NCI-H69 (cell line): Measurements from ENCODE around the gene RRAD.
"Not testable (repeated sequence)": the region's sequence is repeated elsewhere in the genome, so short reads cannot be mapped to it uniquely, and the experiment has no call there.

Experiments used
- DNase-seq: peaks from one replicate; lab custom pipeline; 2025; lab: John Stamatoyannopoulos, UW

Gene RRAD

GRCh38 chr16:66950971-66951790, 25.8 kb upstream of the RRAD start:
- peak; percentile 22 for DNase-seq

DNA sequence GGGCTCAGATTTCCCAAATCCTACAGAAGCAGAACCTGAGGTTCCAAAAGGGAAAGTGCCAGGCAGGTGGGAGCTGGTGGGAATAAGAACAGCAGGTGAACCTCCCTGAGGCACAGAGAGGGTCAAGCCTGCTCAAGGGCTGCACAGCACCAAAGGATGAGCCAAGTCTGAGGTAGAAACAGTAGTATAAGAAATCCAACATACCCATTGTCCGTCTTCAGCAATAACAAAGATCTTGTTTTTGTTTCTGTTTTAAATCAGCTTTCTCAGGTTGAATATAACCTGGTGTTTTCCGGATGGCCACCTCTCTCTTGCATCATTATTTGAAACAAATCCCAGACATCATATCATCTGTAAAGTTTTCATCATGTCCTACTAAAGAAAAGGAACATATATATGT, 25.1 kb upstream of the RRAD start:
- DNase-seq: no peak

DNA sequence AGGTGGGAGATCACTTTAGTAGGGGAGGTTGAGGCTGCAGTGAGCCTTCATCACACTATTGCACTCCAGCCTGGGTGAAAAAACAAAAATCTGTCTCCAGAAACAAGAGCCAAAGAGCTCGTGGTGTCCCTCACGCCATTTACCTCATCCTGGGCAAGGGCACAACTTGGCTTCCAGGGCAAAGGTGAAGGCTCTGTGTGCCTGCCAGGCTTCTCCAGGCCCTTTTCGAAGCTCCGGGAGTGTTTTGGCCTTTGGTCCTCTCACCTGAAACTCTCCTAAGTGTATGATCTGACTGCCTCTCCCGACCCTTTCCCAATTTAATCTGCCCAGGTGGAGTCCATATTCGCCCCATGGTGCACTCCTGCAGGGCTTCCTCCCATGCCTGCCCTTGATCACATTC, 24.1 kb upstream of the RRAD start:
- no peak for DNase-seq

DNA sequence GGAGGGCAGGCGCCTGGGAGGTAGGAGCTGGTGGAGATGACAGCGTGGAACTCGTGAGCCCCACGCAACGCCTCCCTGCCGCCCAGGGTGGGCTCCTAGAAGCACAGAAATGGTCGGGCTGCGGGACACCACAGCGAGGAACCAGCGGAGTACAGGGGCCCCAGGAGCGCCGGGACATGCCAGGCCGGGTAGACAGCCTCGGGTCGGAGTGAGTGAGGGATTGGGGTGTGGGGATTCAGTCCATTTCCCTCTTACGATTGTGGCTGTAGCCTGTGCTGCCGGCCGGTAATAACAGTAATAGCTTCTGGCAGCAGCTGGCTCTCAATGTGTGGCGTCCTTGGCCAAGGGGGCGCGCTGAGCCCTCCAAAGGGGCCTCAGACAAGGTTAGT, 23.5 kb upstream of the RRAD start:
- peak; percentile 8 for DNase-seq

GRCh38 chr16:66948134-66948836, 22.9 kb upstream of the RRAD start:
- peak; percentile 28 for DNase-seq

GRCh38 chr16:66947302-66948065, 22.1 kb upstream of the RRAD start:
- peak; percentile 77 for DNase-seq

- DNase-seq: no peak
Measured at GRCh38 chr16:66946974-66947301, 21.6 kb upstream of the RRAD start.

- no peak for DNase-seq
Measured at GRCh38 chr16:66946541-66946940, 21.2 kb upstream of the RRAD start.

GRCh38 chr16:66945939-66946338, 20.6 kb upstream of the RRAD start:
- DNase-seq: no peak

DNA sequence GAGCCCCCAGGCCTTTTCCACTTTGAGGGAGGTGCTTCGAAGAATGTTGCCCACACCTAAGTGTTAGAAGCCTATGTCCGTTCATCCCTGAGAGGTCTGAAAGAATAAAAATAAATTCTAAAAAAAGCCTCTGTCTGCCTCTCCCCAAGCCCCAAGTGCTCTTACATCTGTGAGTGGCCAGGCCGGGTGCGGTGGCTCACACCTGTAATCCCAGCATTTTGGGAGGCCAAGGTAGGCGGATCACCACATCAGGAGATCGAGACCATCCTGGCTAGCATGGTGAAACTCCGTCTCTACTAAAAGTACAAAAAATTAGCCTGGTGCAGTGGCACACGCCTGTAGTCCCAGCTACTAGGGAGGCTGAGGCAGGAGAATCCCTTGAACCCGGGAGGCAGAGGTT, 19.6 kb upstream of the RRAD start:
- not testable (repeated sequence) for DNase-seq

GRCh38 chr16:66944054-66944441, 18.7 kb upstream of the RRAD start:
- DNase-seq: no peak

DNA sequence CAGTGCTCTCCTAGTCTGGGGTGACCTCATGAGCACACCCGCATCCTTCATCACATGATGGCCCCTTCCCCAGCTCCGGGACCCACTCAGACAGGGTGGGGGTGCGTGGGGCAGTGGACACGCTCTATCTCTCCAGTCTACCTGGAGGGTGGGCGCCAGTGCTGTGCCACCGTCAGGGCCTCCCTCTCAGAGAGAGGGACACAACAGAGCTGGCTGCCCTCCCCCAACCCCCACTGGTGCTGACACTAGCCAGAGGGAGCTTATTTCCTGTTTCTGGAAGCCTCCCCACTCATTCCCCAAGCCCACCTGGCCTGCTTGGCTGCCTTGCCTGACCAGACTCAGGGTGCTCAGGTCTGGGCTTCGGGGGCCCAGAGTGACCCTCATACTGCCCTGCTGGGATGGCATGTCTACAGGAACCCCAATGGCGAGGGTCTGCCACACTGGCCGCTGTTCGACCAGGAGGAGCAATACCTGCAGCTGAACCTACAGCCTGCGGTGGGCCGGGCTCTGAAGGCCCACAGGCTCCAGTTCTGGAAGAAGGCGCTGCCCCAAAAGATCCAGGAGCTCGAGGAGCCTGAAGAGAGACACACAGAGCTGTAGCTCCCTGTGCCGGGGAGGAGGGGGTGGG, 18.2 kb upstream of the RRAD start:
- no peak for DNase-seq

DNA sequence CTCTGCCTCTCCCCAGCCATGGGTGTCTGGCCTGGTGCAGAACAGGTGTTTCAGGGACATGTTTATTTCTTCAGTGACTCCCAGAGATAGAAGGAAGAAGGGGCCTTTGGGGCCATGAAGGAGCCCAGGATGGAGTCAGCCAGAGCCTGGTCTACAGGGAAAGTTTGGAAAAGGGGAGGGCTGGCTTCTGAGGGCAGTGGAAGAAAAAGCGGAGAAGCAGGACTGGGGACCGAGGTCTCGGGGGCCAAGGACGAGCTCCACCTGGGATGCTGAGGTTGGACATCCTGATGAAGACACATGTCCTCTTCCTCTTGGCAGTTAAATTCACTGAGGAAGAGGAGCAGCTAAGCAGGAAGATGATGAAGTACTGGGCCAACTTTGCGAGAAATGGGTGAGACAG, 17.6 kb upstream of the RRAD start:
- no peak for DNase-seq

GRCh38 chr16:66940236-66940635, 14.9 kb upstream of the RRAD start:
- no peak for DNase-seq

- no peak for DNase-seq
Measured at GRCh38 chr16:66939366-66939765, 14.0 kb upstream of the RRAD start.

GRCh38 chr16:66937725-66938337, 12.5 kb upstream of the RRAD start:
- DNase-seq: no peak

GRCh38 chr16:66936889-66937554, 11.7 kb upstream of the RRAD start:
- DNase-seq: no peak

- DNase-seq: no peak
Measured at GRCh38 chr16:66936462-66936861, 11.1 kb upstream of the RRAD start.

- no peak for DNase-seq
Measured at GRCh38 chr16:66935314-66936011, 10.1 kb upstream of the RRAD start, which contains the start of gene CES2. Gene CES2, plus strand, starts transcription at chr16:66935516. Its CDS starts 120 bp downstream, at chr16:66935636.

DNA sequence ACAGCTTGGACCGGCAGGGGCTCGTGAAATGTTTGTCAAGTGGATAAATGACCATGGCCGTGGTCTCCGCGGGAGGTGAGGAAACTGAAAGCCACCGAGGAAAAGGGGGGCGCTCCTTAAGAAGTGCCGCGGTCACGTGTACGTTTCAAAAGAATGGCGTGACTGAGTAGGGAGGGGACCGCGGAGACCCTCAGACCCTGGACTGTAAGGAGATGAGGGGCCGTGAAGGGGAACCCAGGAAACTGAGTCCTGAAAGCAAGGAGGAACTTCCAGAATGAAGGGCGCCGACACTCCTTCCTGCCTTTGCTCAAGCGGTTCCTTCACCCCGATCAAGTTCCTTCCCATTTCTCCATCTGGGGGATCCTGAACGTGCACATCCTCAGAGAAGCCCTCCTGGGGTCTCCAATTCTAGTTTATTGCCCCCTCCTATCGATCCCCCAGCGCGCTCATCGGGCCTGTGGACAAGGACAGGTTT, 9.5 kb upstream of the RRAD start:
- not testable (repeated sequence) for DNase-seq
